Neural cell (in vitro differentiated cells): ENCODE data around the gene SPPL2A.

ENCODE experiments used
- EZH2 ChIP-seq: fragments of 200-600, 300-800 bp; shearing (Covaris generic), sonication (generic); IDR thresholded peaks from 2 replicates; pipeline ENCODE4 v1.6.1; 2014; ENCODE audit warnings: antibody characterized with exemption, low read length, borderline replicate concordance, mild to moderate bottlenecking; ENCODE audit not compliant: insufficient read depth, poor library complexity, severe bottlenecking
- TF ChIP-seq, protein P1 (sequence below): fragments of 450-650 bp; IDR thresholded peaks from 2 replicates; pipeline ENCODE4 v1.5.1; 2014; ENCODE audit warnings: antibody characterized with exemption, mild to moderate bottlenecking, moderate library complexity; ENCODE audit not compliant: poor library complexity, severe bottlenecking

DNA sequence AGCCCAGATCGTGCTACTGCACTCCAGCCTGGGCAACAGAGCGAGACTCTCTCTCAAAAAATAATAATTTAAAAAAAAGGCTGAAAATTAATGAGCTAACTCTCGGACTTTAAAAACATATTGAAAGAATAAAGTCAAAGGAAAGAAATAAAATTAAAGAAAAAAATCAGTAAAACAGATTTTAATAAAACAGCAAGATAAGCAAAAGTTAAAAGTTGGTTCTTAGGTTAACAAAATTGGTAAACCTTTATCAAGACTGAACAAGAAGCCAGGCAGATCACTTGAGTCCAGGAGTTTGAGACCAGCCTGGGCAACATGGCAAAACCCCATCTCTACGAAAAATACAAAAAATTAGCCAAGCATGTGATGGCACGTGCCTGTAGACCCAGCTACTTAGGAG, 99.6 kb downstream of the SPPL2A start:
- TF ChIP-seq, protein P1, sequence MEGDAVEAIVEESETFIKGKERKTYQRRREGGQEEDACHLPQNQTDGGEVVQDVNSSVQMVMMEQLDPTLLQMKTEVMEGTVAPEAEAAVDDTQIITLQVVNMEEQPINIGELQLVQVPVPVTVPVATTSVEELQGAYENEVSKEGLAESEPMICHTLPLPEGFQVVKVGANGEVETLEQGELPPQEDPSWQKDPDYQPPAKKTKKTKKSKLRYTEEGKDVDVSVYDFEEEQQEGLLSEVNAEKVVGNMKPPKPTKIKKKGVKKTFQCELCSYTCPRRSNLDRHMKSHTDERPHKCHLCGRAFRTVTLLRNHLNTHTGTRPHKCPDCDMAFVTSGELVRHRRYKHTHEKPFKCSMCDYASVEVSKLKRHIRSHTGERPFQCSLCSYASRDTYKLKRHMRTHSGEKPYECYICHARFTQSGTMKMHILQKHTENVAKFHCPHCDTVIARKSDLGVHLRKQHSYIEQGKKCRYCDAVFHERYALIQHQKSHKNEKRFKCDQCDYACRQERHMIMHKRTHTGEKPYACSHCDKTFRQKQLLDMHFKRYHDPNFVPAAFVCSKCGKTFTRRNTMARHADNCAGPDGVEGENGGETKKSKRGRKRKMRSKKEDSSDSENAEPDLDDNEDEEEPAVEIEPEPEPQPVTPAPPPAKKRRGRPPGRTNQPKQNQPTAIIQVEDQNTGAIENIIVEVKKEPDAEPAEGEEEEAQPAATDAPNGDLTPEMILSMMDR, result no peak
- no peak for TF ChIP-seq EZH2
